IPS-20b (cell line): ENCODE results near the gene EFCAB7.

ENCODE experiments used
- H3K27ac ChIP-seq: one replicate; pipeline ENCODE4 v1.5.1; 2013; ENCODE audit warnings: low read length
- H3K27me3 ChIP-seq: 2 replicates; pipeline ENCODE4 v1.6.1; 2013; ENCODE audit warnings: mild to moderate bottlenecking, low read length, inconsistent platforms; ENCODE audit not compliant: insufficient read depth
- H3K36me3 ChIP-seq: 2 replicates; pipeline ENCODE4 v1.6.1; 2013; ENCODE audit warnings: low read depth, mild to moderate bottlenecking, inconsistent platforms, low read length, moderate library complexity; ENCODE audit not compliant: insufficient read depth
- H3K4me1 ChIP-seq: 2 replicates; pipeline ENCODE4 v1.6.1; 2013; ENCODE audit warnings: mild to moderate bottlenecking, control low read depth, inconsistent platforms, low read length, moderate library complexity; ENCODE audit not compliant: insufficient read depth
- H3K4me3 ChIP-seq: 2 replicates; pipeline ENCODE4 v1.5.1; 2013; ENCODE audit warnings: mild to moderate bottlenecking, low read length, inconsistent platforms
- H3K9ac ChIP-seq: 2 replicates; pipeline ENCODE4 v1.6.1; 2013; ENCODE audit warnings: low read depth, mild to moderate bottlenecking, inconsistent platforms, low read length, moderate library complexity
- H3K9me3 ChIP-seq: 2 replicates; pipeline ENCODE4 v1.6.1; 2013; ENCODE audit warnings: mild to moderate bottlenecking, low read depth, low read length, inconsistent platforms; ENCODE audit not compliant: insufficient read depth

Gene EFCAB7

DNA sequence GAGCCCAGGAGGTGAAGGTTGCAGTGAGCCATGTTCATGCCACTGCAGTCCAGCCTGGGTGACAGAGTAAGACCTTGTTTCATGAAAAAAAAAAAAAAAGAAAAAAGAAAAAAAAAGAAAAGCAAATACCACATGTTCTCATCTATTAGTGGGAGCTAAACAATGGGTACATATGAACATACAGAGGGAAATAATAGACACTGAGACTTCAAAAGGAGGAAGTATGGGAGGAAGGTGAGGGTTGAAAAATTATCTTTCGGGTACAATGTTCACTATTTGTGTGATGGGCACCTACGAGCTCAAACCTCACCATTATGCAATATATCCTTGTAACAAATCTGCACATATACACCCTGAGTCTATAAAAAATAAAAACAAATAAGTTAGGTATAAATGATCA is 6.7 kb upstream of the EFCAB7 start:
- Histone ChIP-seq H3K4me3 (no peak overlapping the region), H3K4me1 (no peaks in the 10 kb centered on the region), H3K9me3 (no peaks in the 10 kb centered on the region), H3K9ac (no peak overlapping the region), H3K27me3 (no peaks in the 10 kb centered on the region), H3K27ac (no peak overlapping the region), H3K36me3 (no peaks in the 10 kb centered on the region)

DNA sequence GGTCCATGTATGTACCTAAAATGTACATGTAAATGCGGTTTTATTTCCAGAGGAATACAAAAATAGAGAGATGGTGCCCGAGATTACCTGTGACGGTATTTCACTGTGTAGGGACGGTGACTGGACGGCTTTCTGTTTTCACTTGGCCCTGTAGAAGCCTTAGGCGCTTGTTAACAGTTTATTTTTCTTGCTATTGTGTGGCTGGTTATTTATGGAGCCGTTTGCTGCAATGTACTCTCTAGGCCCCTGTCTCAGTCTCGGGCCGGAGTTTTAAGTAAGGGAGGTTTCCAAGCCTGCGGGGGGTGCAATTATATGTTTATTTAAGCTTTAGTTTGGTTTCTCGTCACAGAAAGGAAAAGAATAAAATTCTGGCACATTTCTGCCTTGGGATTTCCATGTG is 413 bp downstream of the EFCAB7 start:
- Histone ChIP-seq H3K9me3 (no peaks in the 10 kb centered on the region), H3K9ac (peak overlapping the region; percentile 87; the same call in 1 of the 2 replicates), H3K4me1 (peaks cover 4% of the 10 kb centered on the region; the same call in 1 of the 2 replicates), H3K27ac (no peak overlapping the region), H3K4me3 (peak overlapping the region; percentile 96), H3K36me3 (no peaks in the 10 kb centered on the region), H3K27me3 (no peaks in the 10 kb centered on the region)

DNA sequence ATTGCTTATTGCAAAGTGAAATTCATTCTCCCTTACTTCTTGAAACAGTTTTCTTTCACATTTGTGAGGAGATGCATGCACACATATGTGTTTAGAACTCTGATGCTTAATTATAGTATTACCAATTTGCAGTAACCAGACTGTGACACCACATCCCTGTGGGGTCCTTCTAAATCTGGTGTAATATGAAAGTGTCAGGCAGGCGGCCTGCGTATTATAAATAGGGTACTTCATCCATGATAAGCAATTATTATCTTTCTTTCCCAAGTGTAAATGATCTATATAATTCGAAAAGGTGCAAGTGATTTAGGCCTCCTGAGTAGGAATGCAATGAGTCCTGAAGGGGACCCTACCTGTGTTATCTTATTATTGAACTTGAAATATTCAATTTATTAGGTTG is 876 bp downstream of the EFCAB7 start:
- H3K9me3 ChIP-seq, result no peaks in the 10 kb centered on the region
- H3K4me3 ChIP-seq, result peak overlapping the region; percentile 96
- H3K27me3 ChIP-seq, result no peaks in the 10 kb centered on the region
- H3K4me1 ChIP-seq, result peaks cover 4% of the 10 kb centered on the region; the same call in 1 of the 2 replicates
- H3K27ac ChIP-seq, result no peak overlapping the region
- H3K36me3 ChIP-seq, result no peaks in the 10 kb centered on the region
- H3K9ac ChIP-seq, result peak overlapping the region; percentile 87; the same call in 1 of the 2 replicates

DNA sequence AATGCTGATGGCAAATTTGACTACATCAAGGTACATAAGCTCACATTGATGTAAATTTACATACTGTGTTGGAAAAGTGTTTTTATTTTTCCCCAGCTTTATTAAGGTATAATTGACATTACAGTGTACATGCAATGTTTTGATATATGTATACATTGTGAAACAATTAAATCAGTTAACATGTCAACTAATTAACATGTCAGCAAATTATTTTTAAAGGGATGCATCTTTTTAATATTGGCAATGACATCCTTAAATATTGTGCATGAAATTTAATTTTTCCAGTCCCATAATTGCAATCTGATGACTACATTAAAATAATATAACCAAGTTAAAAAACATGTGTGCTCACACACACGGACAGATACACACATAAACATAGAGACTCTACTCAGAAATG is 9.4 kb downstream of the EFCAB7 start:
- Histone ChIP-seq H3K9me3 (no peaks in the 10 kb centered on the region), H3K27me3 (no peaks in the 10 kb centered on the region), H3K36me3 (peaks cover 5% of the 10 kb centered on the region; the same call in 1 of the 2 replicates), H3K4me1 (peaks cover 12% of the 10 kb centered on the region), H3K27ac (no peak overlapping the region), H3K4me3 (no peak overlapping the region), H3K9ac (no peak overlapping the region)

DNA sequence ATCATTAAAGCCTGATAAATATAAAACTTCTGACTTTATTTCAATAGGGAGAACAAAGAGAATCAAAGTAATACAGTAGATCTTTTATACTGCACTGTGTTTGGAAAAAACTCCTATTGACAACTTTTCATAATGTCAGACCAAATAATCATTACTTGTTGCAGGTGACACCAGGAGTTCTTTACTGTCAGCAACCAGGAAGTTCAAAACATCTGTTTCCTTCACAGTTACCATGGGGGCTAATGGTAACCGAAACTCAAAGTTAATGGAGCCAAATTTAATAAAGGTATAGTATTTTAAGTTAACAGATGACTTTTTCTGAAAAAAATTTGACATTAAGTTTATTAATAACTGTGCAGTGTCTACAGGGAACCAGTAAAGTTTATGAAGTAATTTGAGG is 10.6 kb downstream of the EFCAB7 start:
- Histone ChIP-seq H3K27me3 (no peaks in the 10 kb centered on the region), H3K9ac (no peak overlapping the region)

DNA sequence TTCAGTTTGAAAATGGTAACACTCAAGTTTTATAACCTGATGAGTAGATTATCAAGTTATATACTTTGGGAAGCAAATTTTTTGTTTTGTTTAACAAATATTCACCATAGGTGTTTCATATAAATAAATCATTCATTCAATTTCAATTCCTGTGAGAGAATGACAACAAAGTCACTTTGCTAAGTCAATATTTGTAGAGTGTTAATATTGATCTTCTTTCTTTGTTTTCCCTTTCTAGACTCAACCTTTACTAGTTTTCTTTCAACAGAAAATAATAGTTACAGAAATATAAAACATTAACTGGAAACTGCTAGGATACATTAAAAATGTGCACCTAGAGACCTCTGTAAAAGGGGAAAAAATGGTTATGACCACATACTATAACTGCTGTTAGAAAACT is 11.1 kb downstream of the EFCAB7 start:
- Histone ChIP-seq H3K4me1 (peaks cover 12% of the 10 kb centered on the region), H3K27ac (no peak overlapping the region), H3K9me3 (no peaks in the 10 kb centered on the region), H3K27me3 (no peaks in the 10 kb centered on the region), H3K36me3 (peaks cover 5% of the 10 kb centered on the region; the same call in 1 of the 2 replicates), H3K9ac (no peak overlapping the region), H3K4me3 (no peak overlapping the region)

More for the DNA sequence above, 10.6 kb downstream of the EFCAB7 start:
- no peak overlapping the region for H3K4me3 ChIP-seq
- peaks cover 12% of the 10 kb centered on the region for H3K4me1 ChIP-seq
- H3K36me3 ChIP-seq, result peaks cover 5% of the 10 kb centered on the region; the same call in 1 of the 2 replicates
- H3K9me3 ChIP-seq, result no peaks in the 10 kb centered on the region
- H3K27ac ChIP-seq, result no peak overlapping the region

DNA sequence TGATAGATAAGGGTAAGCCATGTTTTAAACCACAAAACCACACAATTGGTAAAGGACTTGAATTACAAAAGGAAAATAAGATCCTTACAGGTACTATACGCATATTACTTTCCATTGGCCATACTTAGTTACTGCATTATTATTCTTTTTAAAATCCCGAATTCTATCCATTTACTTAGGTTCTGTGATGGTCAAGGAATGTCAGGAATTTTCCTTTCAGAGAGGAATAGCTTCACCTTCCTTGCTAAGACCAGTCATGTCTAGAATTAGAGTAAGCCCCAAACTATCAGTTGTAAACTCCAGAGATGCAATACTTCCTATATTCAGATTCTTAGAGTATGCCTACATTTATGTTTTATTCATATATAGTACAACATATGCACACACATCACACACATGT is 13.7 kb downstream of the EFCAB7 start:
- Histone ChIP-seq H3K36me3 (peaks cover 5% of the 10 kb centered on the region; the same call in 1 of the 2 replicates), H3K9me3 (no peaks in the 10 kb centered on the region), H3K27ac (no peak overlapping the region), H3K4me3 (no peak overlapping the region; the same call in 1 of the 2 replicates), H3K4me1 (peaks cover 12% of the 10 kb centered on the region), H3K27me3 (no peaks in the 10 kb centered on the region), H3K9ac (no peak overlapping the region)

DNA sequence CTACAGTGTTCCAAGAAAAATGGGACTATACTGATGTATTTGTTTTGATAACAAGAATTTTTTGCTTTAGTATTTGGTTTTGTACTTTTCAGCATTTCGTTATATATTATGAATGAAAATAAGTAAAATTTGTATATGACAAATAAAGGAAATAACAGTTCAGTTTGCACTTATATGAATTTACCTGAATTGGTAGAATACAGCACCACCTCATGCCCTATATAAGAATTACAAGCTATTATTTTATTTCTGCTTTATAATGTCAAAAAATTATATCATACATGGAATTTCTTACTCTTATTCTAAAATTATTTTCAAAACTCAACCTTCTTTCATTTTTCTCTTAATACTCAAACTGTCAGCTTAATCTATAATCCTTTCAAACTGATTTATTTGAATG is 14.6 kb downstream of the EFCAB7 start:
- Histone ChIP-seq H3K9ac (no peak overlapping the region), H3K4me3 (no peak overlapping the region), H3K9me3 (no peaks in the 10 kb centered on the region), H3K36me3 (peaks cover under 1% of the 10 kb centered on the region; the same call in 1 of the 2 replicates), H3K27ac (no peak overlapping the region), H3K27me3 (no peaks in the 10 kb centered on the region), H3K4me1 (peaks cover 12% of the 10 kb centered on the region)

DNA sequence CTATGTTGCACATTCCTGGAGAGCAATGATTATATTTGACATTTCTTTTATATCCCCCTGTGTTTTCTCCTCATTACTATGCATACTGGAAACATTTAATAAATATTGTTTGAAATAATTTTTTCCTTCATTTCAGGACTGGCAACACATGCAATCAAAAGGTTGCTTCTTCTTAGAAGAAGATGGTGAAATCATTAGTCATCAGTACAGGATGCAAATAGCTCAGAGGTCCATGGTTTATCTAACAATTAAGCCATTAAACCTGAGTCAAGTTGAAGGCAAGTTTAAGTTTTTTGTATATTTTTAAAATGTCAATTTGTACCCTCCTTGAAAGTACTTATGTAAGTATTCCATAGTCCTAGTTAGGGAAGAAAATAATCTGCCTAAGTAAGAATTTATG is 22.5 kb downstream of the EFCAB7 start:
- Histone ChIP-seq H3K9me3 (no peaks in the 10 kb centered on the region), H3K36me3 (no peaks in the 10 kb centered on the region), H3K27ac (no peak overlapping the region), H3K4me1 (no peaks in the 10 kb centered on the region), H3K9ac (no peak overlapping the region), H3K4me3 (no peak overlapping the region), H3K27me3 (no peaks in the 10 kb centered on the region)

DNA sequence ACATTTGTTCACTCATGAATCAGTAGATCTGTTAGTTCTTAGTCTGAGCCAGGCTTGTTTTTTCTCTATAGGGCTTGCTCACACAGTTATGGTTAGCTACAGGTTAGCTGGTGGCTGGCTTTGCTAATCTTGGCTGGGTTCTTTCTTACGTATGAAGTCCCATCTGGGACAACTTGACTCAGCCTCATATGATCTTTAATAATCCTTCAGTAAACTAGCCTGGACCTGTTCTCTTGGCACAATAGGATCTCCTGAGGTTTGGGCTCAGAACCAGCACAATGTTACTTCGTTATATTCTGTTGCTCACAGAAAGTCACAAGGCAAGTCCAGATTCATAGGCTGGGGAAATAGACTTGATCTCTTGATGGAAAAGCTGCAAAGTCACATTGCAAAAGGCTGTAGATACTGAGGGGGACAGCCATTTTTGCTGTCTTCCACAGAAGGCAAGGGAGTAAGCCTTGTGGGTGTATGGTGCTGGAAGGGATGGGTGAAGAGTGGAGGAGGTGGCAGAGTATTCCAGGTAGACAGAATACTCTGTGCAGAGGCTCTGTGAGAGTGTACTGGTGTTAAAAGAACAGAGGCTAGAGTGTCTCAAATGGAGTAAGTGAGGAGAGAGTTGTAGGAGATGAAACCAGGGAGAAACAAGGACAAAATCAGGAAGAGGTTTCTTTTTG is 24.4 kb downstream of the EFCAB7 start:
- Histone ChIP-seq H3K36me3 (no peaks in the 10 kb centered on the region), H3K9me3 (no peaks in the 10 kb centered on the region), H3K9ac (no peak overlapping the region), H3K27ac (no peak overlapping the region), H3K4me1 (no peaks in the 10 kb centered on the region), H3K4me3 (no peak overlapping the region), H3K27me3 (no peaks in the 10 kb centered on the region)

DNA sequence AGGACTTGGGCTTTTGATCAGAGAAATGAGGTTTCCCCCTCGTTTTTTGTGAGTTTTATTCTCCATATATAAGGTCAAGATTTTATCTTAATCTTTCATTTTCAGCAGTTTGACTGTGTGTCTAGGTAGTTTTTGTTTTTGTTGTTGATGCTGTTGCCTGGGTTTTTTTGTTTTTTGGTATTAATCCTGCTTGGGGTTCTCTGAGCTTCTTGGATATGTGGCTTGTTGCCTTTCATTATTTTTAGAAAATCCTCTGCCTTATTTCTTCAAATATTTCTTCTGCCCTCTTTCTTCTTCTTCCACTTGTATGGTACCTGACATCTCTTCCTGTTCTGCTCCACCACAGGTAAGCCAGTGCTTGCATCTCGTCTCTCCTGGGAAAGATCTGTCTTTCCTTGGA is 25.0 kb downstream of the EFCAB7 start:
- Histone ChIP-seq H3K9ac (no peak overlapping the region), H3K36me3 (no peaks in the 10 kb centered on the region), H3K9me3 (no peaks in the 10 kb centered on the region), H3K4me1 (no peaks in the 10 kb centered on the region), H3K27ac (no peak overlapping the region), H3K27me3 (no peaks in the 10 kb centered on the region), H3K4me3 (no peak overlapping the region)

DNA sequence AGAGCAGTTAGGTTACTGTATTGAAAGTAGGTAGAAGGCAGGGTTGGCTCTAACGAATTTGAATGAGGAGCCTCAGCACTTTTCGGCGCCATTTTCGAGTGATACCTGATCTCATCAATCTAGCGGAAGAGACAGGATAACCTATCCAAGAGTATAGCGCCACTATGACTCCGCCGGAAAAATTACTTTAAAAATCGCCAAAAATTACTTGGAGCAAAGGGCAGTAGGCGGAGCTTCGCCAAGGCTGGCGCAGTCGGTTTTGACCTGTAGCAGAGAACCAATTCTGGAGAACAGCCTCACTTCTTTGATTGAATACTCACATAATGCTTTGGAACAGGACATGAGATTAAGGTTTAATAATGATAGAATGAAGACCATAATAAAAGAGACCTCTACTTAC is 25.6 kb downstream of the EFCAB7 start:
- no peak overlapping the region for H3K9ac ChIP-seq
- no peaks in the 10 kb centered on the region for H3K4me1 ChIP-seq
- no peaks in the 10 kb centered on the region for H3K27me3 ChIP-seq
- H3K4me3 ChIP-seq, result no peak overlapping the region
- no peaks in the 10 kb centered on the region for H3K36me3 ChIP-seq
- H3K27ac ChIP-seq, result no peak overlapping the region
- no peaks in the 10 kb centered on the region for H3K9me3 ChIP-seq
